ENCODE results near the gene CCKAR.

CCKAR gene

DNA sequence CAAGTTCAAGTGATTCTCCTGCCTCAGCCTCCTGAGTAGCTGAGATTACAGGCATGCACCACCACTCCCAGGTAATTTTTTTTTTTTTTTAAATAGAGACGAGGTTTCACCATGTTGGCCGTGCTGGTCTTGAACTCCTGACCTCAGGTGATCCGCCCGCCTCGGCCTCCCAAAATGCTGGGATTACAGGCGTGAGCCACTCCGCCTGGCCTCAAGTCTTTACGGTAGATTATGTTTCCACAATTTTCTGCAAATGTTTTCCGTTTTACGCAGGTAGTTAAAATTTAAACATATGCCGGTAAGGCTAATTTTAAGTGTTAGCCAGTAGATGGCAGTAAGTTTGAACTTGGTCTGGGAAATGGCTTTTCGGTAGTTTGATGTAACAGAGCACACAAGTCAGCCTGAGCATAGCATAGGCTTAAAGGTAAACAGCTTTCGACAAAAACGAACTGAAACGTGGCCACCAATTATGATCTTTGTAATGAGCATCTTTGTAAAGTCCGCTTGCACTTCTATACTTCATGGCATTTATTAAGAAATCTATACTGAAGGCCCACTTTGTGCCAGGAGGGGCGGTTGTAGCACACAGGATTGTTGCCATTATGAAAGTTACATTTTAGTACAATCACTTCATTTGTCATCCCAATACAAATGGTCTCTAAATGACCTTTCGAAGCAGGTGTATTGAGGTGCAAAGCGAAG is 31.1 kb downstream of the CCKAR start:
- no peak for DNase-seq (ENCODE audit: low read depth)

DNA sequence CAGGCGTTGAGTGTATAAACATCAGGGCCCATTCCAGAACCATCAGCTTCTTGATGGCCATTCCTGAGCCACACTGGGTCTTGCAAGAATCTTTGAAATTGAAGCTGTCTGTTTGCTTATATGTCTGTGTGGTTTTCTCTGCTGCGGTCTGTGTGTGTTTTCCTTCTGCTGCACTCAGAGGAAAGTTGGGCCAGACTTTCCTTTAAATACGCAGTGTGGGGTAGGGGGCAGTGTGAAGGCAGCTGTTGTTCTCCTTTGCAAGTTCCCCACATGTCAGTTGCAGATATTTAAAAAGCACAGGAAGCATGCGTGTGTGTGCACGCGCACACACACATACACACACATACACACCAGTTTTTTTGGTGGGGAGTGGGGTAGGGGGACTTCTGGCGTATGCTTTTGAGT is 32.1 kb downstream of the CCKAR start:
- no peak for DNase-seq (ENCODE audit: low read depth)

DNA sequence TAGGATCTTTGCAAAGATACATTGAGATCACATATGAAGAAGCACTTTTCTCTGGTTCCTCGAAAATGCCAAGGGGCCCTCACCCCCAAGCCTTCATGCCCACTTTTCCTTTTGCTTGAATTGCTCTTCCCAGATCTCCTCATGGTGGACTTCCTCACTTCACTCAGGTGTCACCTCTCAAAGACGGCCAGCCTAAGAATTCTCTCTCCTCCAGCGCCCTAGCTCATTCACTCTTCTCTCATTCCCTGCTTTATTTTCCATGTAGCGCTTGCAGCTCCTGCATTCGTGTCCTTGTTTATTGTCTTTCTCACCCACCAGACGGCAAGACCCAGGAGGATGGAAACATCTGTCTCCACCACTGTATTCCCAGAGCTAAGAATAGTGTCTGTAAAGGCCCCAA is 32.9 kb downstream of the CCKAR start:
- no peak for DNase-seq (ENCODE audit: low read depth)

DNA sequence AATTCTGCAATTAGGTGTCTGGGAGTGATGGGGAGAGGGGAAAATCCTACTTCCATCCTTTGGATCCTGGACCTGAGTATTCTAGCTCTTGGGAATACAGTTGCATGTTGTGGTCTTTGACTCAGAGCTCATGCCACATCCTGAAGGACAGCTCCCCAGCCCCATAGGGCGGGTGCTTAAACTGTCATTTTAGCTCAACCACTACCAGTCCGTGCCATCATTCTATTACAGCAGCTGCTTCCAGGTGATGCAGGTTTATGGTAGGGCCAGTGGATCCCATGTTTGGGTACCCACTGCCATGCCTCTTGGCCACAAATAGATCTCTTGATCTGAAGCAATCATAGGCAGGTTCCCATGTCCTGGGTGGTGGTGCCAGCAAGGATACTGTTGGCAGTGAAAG is 34.7 kb downstream of the CCKAR start:
- DNase-seq (ENCODE audit: low read depth) = no peak

DNA sequence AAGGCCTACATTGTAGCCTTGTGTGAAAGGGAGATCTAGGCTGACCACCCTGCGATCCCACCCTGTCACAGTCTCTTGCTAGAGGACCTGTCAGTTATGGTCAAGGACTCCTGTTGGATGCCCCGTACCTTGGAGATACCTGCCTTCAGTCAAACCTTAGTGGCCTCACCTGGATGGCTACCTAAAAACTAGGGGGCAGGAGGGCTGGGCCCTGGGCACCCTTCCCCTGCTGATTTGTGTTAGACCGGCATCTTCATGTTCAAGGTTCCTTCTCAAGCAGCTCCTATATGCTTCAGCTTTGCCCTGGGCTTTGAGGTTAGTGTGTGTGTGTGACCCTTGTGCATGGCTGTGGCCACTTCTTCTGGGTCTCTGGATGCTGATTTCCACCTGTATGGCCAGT is 35.3 kb downstream of the CCKAR start:
- no peak for DNase-seq (ENCODE audit: low read depth)

DNA sequence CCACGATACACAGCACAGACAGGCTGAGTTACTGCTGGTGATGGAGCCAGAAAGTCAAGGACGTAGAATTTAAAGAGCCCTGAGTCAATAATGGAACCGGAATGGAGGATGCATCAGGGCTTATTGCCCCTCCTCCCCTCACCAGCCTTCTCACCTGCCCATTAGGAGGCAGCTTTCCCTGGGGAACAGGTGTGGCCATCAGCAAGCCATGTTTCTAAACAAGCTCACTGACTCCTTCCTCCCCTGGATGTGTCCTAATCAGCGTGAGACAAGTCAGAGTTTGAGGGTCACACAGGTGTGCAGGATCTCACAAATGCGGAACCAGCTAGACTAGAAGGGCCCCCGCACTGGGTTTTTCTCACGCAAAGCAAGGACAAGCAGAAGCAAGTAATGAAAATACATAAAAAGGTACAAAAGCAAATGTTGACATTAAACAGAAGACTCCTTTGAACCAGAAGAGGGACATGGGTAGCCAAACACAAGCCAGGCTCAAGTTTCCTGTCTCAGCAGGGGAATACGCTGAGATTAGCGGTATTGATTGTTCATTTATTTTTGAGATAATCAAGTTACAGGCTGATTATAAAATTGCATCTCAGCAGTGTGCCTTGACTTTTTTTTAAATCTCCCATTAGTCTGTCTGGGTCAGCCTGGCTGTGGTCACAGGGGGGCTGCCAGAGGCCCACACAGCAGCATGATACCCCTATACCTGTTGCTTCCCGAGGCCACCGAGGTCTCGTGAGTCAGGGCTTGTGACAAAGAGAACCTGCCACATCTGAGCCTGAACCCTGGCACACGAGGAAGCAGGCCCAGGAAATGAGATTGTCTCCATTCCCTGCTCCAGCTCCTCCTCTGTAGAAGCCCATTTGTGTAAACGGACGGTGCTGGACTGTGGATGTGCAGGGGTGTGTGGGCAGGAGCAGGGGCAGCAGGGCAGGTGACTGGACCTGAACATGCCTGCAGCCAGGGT is 37.4 kb downstream of the CCKAR start:
- no peak for DNase-seq (ENCODE audit: low read depth)

DNA sequence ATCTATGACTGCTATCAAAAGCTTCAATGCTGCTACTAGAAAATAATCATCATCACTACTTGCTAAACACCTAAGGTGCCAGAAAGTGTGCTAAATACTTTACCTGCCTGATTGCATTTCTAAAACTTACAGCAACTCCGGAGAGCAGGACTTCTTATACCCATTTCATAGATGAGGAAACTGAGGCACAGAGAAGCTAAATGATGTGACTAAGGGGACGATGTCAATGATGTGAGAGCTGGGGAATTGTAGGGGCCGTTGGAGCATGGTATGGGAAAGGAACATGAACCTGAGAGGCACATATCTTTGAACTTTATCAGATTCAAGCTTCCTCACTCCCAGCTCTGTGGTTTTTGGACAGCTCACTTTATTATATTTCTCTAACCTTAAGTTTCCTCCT is 38.7 kb downstream of the CCKAR start:
- DNase-seq (ENCODE audit: low read depth) = no peak

DNA sequence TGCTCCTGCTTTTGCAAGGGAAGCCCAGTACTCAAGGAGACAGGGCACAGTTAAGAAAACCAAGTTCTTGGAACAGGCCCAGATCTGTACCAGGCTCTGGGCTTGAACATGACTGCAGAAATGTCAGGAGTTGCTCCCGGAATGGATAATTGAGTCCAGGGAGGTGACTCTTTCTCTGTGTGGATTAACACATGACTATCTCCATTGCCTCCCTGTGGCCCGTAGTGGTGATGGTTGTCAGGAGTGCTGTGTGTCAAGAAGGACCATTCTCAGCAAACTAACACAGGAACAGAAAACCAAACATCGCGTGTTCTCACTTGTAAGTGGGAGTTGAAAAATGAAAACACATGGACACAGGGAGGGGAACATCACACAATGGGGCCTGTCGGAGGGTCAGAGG is 39.9 kb downstream of the CCKAR start:
- no peak for DNase-seq (ENCODE audit: low read depth)

DNA sequence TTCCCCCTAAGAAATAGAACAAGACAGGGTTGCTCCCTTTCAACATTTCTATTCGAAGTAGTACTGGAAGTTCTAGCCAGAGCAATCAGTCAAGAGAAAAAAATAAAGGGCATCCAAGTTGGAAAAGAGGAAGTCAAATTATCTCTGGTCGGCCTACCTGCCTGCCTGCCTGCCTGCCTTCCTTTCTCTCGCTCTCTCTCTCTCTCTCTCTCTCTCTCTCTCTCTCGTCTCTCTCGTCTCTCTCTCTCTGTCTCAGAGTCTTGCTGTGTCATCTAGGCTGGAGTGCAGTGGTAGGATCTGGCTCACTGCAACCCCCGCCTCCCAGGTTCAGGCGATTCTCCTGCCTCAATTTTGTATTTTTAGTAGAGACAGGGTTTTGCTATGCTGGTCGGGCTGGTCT is 42.9 kb downstream of the CCKAR start:
- no peak for DNase-seq (ENCODE audit: low read depth)

DNA sequence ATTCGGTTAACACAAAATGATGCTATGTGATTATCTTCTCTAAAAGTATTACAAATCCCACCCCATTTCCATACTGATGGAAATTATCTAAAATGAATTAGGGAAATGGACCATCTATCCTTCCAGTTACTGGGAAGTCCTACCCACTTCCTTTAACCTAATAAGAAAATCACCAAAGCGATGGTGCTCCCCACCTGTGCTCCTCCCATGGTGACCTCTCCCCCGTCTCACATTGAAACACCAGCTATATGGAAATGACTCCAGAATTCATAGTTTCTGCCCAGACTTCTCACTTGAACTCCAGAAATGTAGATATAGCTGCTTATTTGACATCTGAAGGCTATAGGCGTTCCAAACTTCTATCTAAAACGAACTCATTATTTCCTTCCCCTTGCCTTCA is 48.5 kb downstream of the CCKAR start:
- no peak for DNase-seq (ENCODE audit: low read depth)

DNA sequence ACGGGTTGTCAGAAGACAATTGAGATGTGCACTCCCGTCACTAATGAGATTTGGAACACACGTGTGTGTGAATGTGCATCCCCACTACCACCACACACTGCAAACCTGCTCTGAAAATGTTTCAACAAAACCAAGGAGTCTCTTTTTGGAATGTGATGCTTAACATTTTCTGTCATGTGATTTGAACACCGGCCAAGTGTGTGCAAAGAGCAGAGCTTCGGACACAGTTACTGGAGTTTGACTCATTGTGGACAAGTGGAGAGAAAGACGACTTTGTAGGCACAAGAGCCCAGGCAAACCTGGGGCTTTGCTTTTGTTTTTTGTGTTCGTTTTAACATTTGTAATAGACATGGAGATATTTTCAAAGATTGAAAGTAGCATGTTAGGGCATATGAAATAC is 49.2 kb downstream of the CCKAR start:
- no peak for DNase-seq (ENCODE audit: low read depth)

DNA sequence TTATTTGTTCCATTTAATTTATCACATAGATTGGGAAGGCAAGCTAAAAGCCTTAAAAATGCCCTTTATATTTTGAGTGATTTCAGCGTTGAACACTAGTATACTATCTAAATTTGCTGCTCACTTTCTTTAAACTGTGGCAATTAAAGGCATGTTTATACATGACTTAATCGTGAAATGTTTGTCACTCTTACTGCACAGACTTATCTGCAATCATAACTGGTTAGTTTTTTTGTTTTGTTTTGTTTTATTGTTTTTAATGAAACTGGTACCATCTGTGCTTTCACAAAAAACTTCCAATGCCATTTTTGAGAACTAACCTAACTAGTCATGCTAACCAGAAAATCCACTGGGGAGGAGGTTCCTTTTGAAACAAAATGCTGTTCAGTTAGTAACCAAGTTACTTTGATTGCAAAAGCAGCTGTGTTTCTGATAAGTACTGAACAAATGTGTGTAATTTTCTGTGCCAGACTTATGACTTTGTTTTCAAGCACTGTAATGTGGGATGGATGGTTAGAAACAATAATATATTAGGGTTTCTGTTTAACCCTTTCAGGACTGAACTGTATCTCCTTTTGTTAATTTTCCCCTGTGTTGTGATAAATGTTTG is 56.1 kb downstream of the CCKAR start:
- no peak for DNase-seq (ENCODE audit: low read depth)

DNA sequence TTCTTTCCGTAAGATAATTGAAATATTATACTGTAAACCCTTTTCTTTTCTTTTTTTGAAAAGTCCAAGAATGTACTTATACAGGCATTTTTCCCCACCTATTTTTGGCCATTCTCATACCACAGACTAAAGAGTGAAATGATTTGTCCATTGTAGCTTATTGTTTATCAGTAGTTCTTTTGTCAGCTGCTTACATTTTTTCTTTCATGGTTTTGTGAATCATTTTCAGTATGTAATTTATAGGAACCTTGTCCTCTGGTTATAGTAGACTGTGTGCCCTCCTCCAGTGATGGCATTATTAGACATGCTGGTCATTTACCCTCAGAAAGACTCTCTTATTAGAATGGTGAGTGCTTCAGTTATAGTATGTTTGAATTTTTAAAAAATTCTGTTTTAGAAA is 56.7 kb downstream of the CCKAR start:
- DNase-seq (ENCODE audit: low read depth) = no peak

DNA sequence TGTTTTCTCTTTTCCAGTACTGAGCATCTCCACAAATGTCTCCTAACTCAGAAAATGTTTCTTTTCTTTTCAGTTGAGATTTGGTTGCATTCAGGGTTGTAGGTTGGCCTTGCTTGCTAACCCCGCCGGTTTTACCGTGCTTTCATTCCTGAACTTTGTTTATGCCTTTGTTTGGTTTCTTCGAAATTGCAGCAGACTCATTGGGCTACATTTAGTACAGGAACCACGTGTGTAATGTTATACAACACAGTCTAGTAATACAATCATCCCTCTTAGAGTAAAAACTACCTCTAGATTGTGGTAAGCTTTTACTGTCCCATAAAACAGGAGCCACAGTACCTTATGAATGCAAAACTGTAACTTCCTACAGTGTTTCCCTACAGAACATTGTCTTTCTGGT is 57.9 kb downstream of the CCKAR start:
- no peak for DNase-seq (ENCODE audit: low read depth)

DNA sequence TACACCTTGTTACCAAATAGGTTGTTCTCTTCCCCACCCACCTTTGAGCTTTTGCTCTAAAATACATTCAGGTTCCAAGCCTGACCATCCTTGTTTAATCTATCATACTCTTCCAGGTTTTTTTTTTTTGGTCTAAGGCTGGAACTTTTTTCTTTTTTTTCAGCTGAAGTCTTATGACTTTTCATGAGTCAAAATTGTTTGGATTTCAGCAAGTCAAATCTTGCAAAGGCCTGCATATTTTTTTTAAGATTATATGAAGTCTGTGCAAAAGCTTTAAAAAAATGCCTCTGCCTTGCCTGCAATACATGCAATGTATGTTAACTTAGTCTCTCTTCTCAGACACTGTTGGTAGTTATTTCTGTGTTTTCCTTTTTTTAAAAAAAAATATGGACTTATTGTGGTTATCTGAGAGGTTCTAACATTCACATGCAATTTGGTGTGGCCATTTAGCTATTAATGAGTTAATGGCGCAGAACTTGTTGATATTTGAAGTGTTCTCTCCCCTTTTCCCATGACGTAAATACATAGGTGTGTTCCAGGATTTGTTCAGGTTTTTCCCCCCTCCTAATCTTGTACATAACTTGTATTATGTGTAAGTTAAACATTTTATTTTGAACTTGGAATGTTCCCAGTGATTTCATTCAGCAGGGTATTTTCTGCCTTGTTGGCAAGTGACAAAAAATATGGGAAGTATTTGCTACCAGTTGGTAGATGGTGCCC is 58.7 kb downstream of the CCKAR start:
- no peak for DNase-seq (ENCODE audit: low read depth)

All from activated T-helper 1 cell treated with Interleukin-2 at 50 U/mL for 16 hours (primary cell).